NCI-H526 treated with DMSO at 0.1 percent for 48 hours (cell line): ENCODE data around the gene NDFIP1.

Experiments
- DNase-seq: peaks from one replicate; lab custom pipeline; 2025; lab: John Stamatoyannopoulos, UW

NDFIP1 gene

DNA sequence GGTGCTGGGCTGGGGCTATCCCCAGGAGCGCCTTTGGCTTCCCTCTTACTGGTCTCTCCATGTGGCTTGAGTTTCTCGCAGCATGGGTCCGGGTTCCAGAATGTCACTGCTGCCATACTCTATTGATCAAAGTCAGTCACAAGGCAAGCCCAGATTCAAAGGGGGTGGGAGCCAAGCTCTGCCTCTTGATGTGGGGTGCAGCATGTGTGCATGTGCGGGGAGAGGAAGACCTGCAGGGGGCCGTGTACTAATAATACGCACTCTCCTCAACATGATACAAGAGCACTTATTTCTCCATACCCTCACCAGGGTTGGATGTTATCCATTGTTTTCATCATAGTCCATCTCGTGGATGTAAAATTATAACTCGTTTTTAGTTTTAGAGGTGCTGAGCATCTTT lies 81.2 kb downstream of the NDFIP1 start:
- DNase-seq = no peak

DNA sequence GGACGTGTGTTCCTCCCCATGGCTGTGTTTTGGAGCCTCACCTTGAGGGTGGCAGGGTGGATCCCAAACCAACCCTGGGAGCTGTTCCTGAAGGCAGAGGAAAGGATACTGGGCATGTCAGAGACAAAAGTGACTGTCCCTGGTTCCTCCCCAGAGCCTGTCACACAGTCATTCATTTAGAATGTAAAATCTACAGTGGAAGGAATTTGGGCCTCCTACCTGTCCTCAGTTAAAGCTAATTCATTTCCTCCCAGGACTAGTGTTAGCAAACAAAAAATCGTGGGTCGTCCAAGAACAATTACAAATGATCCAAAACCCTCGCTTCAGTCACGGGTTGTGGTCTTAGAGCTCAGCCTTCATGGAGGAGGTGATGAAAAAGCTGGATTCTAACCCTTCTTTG lies 83.2 kb downstream of the NDFIP1 start:
- no peak for DNase-seq

- DNase-seq = no peak
These were observed 83.9 kb downstream of the NDFIP1 start for GRCh38 chr5:142192286-142193113.

- no peak for DNase-seq
These were observed 84.5 kb downstream of the NDFIP1 start for GRCh38 chr5:142193114-142193428.

DNA sequence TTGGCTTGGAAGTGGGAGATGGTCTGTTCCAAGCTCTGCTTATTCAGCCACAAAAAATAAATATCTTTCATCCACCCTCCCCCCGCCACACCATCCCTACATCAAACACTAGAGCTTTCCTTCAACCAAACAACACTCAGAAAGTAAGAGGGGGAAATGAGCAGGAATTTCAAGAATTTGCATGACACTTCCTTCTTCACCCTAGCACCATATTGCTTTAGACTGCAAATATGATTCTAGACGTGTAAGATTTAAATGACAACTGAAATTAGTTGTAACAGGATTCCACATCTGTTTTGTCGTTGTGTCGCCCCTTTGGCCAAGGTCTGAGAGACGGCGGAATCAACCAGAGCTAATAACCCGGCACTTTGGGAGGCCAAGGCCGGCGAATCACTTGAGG lies 88.5 kb downstream of the NDFIP1 start:
- DNase-seq = no peak

DNA sequence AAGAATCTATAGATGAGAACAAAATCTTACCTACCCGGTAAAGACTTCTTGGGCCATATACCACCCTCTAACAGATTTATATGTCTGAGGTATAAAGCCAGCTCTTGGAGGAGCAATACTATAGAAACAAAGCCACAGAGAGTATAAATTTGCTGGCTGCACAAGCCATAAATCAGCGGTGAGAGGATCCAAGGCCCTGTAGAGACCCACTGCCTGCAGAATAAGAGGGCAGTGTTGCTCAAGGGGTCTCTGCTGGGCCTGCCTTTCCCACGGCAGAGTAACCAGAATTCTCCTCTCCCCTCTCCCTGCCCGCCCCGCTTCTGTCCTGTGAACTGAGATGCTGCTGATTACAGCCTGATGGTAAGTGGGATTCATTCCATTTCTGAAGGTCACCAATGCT lies 89.2 kb downstream of the NDFIP1 start:
- no peak for DNase-seq

DNA sequence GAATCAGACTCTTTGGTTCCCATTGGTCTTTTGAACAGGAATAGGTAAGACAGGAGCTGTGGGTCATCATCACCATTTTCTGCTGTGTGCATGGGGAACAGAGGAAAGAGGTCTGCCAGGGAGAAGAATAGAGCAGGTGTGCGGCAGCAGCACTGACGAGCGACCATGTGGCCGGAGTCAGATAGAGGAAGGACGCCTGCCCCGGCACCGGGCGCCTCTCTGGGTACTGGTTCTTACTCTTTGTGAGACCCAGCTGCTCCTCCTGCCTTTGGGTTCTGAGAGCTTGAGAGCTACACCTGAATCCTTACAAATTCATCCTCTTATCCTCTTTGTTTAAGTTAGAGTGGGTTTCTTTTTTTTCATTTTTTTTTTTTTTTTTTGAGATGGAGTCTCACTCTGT lies 90.8 kb downstream of the NDFIP1 start:
- DNase-seq = no peak

DNA sequence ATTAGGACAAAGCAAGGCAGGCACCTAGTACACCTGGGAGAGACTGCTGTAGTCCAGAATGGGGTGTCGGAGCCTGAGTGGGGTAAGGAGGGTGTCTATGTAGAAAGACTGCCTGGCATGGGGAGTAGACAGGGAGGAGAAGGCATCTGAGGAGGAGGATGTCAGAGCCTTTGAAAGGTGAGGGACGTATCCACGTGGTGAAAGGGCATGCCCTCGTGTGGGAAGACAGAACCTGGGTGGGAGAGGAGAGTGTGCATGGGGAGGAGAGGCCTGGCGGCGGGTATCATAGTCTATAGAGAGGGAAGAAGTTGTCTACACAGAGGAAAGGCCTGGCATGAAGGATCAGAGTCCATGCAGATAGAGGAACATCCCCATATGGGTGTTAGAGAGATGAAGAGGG lies 91.8 kb downstream of the NDFIP1 start:
- no peak for DNase-seq

DNA sequence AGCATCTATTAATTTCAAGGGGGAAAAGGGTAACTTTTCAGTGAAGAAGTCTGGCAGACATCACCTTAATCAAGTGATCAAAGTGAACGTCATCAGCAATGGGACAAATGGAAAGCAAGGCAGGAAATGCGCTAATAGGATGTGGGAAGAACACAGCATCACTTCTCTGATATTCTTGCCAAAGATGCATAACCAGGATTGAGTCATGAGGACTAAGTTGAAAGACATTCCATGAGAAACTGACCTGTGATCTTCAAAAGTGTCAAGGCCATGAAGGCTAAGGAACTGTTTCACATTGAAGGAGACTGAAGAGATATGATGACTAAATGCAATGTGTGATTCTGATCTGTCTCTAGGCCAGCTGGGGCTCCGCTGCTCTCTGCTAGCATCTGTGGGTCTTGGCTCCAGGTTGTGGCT lies 92.9 kb downstream of the NDFIP1 start:
- no peak for DNase-seq

- no peak for DNase-seq
These were observed 93.7 kb downstream of the NDFIP1 start for GRCh38 chr5:142202282-142202681.
